K562 (cell line): ENCODE results near the gene OR5F1. TPM values are rescaled to one million over a fixed set of nuclear protein-coding genes. Genes with fewer than 3 reads are reported as not detected.

Experiments
- ATAC-seq: fragments of 200-7000 bp; cut with Tn5 transposase; 3 replicates; pipeline ENCODE4 v1.9.1; 2020; ENCODE audit warnings: moderate library complexity
- BruUV-seq: library from RNA; stranded (reverse); fragments of 400-500 nt; replicated peaks from 2 replicates; lab custom pipeline; 2021; lab: Mats Ljungman, UMichigan
- CTCF ChIA-PET: fragments of 300-600 bp; formaldehyde crosslinking; extraction: SDS; loops from one replicate; lab custom pipeline; 2021; ENCODE audit warnings: low intra/inter-chr PET ratio; lab: Yijun Ruan, JAX
- POLR2A ChIA-PET: fragments of 300-600, 350-650 bp; sonication (Branson Sonifier 250); formaldehyde crosslinking; extraction: SDS; loops from one replicate; lab custom pipeline; 2021; ENCODE audit warnings: antibody characterized with exemption, inconsistent platforms; lab: Yijun Ruan, JAX
- DNase-seq, 4 experiments: peaks; one replicate each; pipeline versions ENCODE4 v3.0.0 to v3.0.0-alpha.2; 2011 to 2018; ENCODE audit warnings: low spot score in 3 of 4, mixed read lengths in 3 of 4; ENCODE audit errors: extremely low read depth in 1 of 4
- FAIRE-seq: peaks from 2 replicates; lab custom pipeline; 2011; peaks lifted over from hg19 to GRCh38; lab: Jason Lieb, UNC
- H2AFZ ChIP-seq: 2 replicates; pipeline ENCODE4 v1.6.0; 2011; ENCODE audit warnings: low read depth, low read length, control low read depth, inconsistent platforms
- H3K27ac ChIP-seq: fragments of 200-600 bp; 3 replicates; pipeline ENCODE4 v1.8.0; 2011; ENCODE audit warnings: low read depth, mild to moderate bottlenecking, control low read depth, inconsistent platforms, low read length, moderate library complexity, mixed read lengths; ENCODE audit errors: extremely low read depth
- H3K27me3 ChIP-seq, 2 experiments: fragments of 300-600 bp in 1 of 2; 2 replicates in 1 of 2; 3 replicates in 1 of 2; pipeline versions ENCODE4 v1.6.0 to v1.8.0; 2011; ENCODE audit warnings: inconsistent platforms in 2 of 2, low read length in 2 of 2, mild to moderate bottlenecking in 1 of 2, mixed read lengths in 1 of 2, moderate library complexity in 1 of 2; ENCODE audit not compliant: control insufficient read depth in 2 of 2, insufficient read depth in 2 of 2
- H3K36me3 ChIP-seq: fragments of 300-600 bp; 3 replicates; pipeline ENCODE4 v1.8.0; 2011; ENCODE audit warnings: mild to moderate bottlenecking, low read length, inconsistent platforms; ENCODE audit not compliant: control insufficient read depth, insufficient read depth
- H3K4me1 ChIP-seq, 2 experiments: fragments of 200-600 bp in 1 of 2; replicated peaks in 1 of 2; 2 replicates in 1 of 2; 3 replicates in 1 of 2; pipeline versions ENCODE4 v1.5.1 to v1.8.0; 2011; ENCODE audit warnings: inconsistent platforms in 2 of 2, low read length in 2 of 2, mild to moderate bottlenecking in 1 of 2, mixed read lengths in 1 of 2, moderate library complexity in 1 of 2; ENCODE audit not compliant: control insufficient read depth in 2 of 2, insufficient read depth in 2 of 2
- H3K4me2 ChIP-seq: 2 replicates; pipeline ENCODE4 v1.6.1; 2011; ENCODE audit warnings: low read length, control low read depth, inconsistent platforms, mixed read lengths; ENCODE audit not compliant: insufficient read depth
- H3K4me3 ChIP-seq: fragments of 200-600 bp; sonication (generic), shearing (Covaris generic); 2 replicates; pipeline ENCODE4 v1.5.1; 2016; ENCODE audit warnings: control low read depth, inconsistent platforms
- H3K79me2 ChIP-seq: fragments of 200-600 bp; 3 replicates; pipeline ENCODE4 v1.8.0; 2011; ENCODE audit warnings: low read length, inconsistent platforms; ENCODE audit not compliant: control insufficient read depth, insufficient read depth
- H3K9ac ChIP-seq, 2 experiments: 2 replicates each; pipeline versions ENCODE4 v1.6.0 to v1.6.1; 2011; ENCODE audit warnings: low read depth in 2 of 2, low read length in 2 of 2, control low read depth in 1 of 2, inconsistent platforms in 1 of 2, mild to moderate bottlenecking in 1 of 2, mixed read lengths in 1 of 2; ENCODE audit not compliant: insufficient read depth in 1 of 2
- H3K9me1 ChIP-seq: one replicate; pipeline ENCODE4 v1.6.0; 2011; ENCODE audit warnings: inconsistent platforms, mild to moderate bottlenecking, low read length, moderate library complexity; ENCODE audit not compliant: control insufficient read depth, insufficient read depth
- H3K9me3 ChIP-seq: replicated peaks from 2 replicates; pipeline ENCODE4 v1.5.1; 2011; ENCODE audit warnings: low read depth, low read length, inconsistent platforms; ENCODE audit not compliant: control insufficient read depth, insufficient read depth
- H4K20me1 ChIP-seq: replicated peaks from 2 replicates; pipeline ENCODE4 v1.6.1; 2011; ENCODE audit warnings: low read length, inconsistent platforms, mixed read lengths; ENCODE audit not compliant: control insufficient read depth, insufficient read depth
- CREM ChIP-seq: IDR thresholded peaks from 2 replicates; pipeline ENCODE4 v1.6.1; 2014; ENCODE audit warnings: antibody characterized with exemption, low read depth
- E4F1 ChIP-seq: fragments of 250-450 bp; sonication (Bioruptor Pico); IDR thresholded peaks from 2 replicates; pipeline ENCODE4 v1.5.0; 2021; ENCODE audit warnings: mild to moderate bottlenecking, borderline replicate concordance
- ETS2 ChIP-seq: IDR thresholded peaks from 2 replicates; pipeline ENCODE4 v1.6.1; 2016; ENCODE audit warnings: borderline replicate concordance, missing genetic modification characterization, mild to moderate bottlenecking, moderate library complexity, missing compliant biosample characterization; ENCODE audit not compliant: poor library complexity, severe bottlenecking
- FOXK1 ChIP-seq: sonication (generic); formaldehyde crosslinking; IDR thresholded peaks from 2 replicates; pipeline ENCODE4 v1.8.0; 2022; ENCODE audit warnings: missing genetic modification reagents, mild to moderate bottlenecking, borderline replicate concordance
- KLF16 ChIP-seq: IDR thresholded peaks from 2 replicates; pipeline ENCODE4 v1.6.1; 2016; ENCODE audit warnings: antibody characterized with exemption
- MAZ ChIP-seq, 2 experiments: fragments of 450-650 bp in 1 of 2; sonication (generic) in 1 of 2; formaldehyde crosslinking; IDR thresholded peaks in 1 of 2; conservative IDR thresholded peaks in 1 of 2; 2 replicates each; pipeline versions ENCODE4 v1.4.0 to v1.5.0; 2020; ENCODE audit warnings: mild to moderate bottlenecking in 1 of 2, missing genetic modification reagents in 1 of 2
- MLLT1 ChIP-seq, 2 experiments: fragments of 450-650 bp; IDR thresholded peaks; 2 replicates each; pipeline ENCODE4 v1.6.1; 2016
- POU5F1 ChIP-seq: fragments of 150-350 bp; IDR thresholded peaks from 2 replicates; pipeline ENCODE4 v1.6.1; 2014; ENCODE audit warnings: borderline replicate concordance, low read length, low read depth, mild to moderate bottlenecking; ENCODE audit not compliant: partially characterized antibody
- STAT5A ChIP-seq: IDR thresholded peaks from 2 replicates; pipeline ENCODE4 v1.6.1; 2012; ENCODE audit warnings: low read length, inconsistent platforms, borderline replicate concordance
- TCFL5 ChIP-seq: fragments of 250-450 bp; sonication (Bioruptor Pico); conservative IDR thresholded peaks from 2 replicates; pipeline ENCODE4 v1.6.1; 2021; ENCODE audit warnings: mild to moderate bottlenecking, moderate library complexity, matching md5 sums
- TRIM24 ChIP-seq, 2 experiments: fragments of 450-650 bp; IDR thresholded peaks; 2 replicates each; pipeline ENCODE4 v1.6.1; 2016
- XRCC5 ChIP-seq: fragments of 200-400 bp; formaldehyde crosslinking; IDR thresholded peaks from 2 replicates; pipeline ENCODE4 v1.6.1; 2017; ENCODE audit warnings: low read depth, mild to moderate bottlenecking, low read length
- ZNF584 ChIP-seq: fragments of 200-800 bp; sonication (Bioruptor generic); IDR thresholded peaks from 2 replicates; pipeline ENCODE4 v1.6.1; 2016; ENCODE audit warnings: low read depth, mild to moderate bottlenecking, missing genetic modification characterization, missing compliant biosample characterization
- WGBS: fragments of 100-300 bp; shearing (Covaris generic); methylation state at CpG from one replicate; pipeline ENCODE4 v1.1.6; 2016; ENCODE audit warnings: low coverage, mixed read lengths; ENCODE audit not compliant: insufficient coverage; ENCODE audit errors: missing lambda C conversion rate; 5-methylcytosine and 5-hydroxymethylcytosine counted together
- in situ Hi-C: fragments of 300-500 bp; cut with MboI; formaldehyde crosslinking; loops from 4 replicates; pipeline ENCODE4 v1.15.0; 2018; ENCODE audit warnings: inconsistent platforms, mixed read lengths
- intact Hi-C: fragments of 100-400 bp; cut with micrococcal nuclease; formaldehyde crosslinking; loops from 2 replicates; pipeline ENCODE4 v1.14.2; 2022
- polyA plus RNA-seq, 8 experiments: library from polyadenylated mRNA; depleted of rRNA in 4 of 8; stranded (reverse) in 5 of 8; unstranded in 3 of 8; fragments of >200 nt; fragmentation: Nextera tagmentation in 2 of 8; fragmentation: Illumina TruSeq in 1 of 8; extraction: Ambion mirVana in 2 of 8; extraction: Trizol in 1 of 8; gene quantifications; 2 replicates each; pipeline versions ENCODE4 v1.2.1 to v1.2.3, GENCODE V29; 2011 to 2014; ENCODE audit warnings: inconsistent platforms in 1 of 8, missing spikeins in 1 of 8
- total RNA-seq, 7 experiments: library from RNA; depleted of rRNA in 6 of 7; stranded (reverse); fragments of >200 nt in 6 of 7; fragmentation: Illumina TruSeq in 2 of 7; extraction: Trizol in 2 of 7; gene quantifications; 2 replicates each; pipeline versions ENCODE4 v1.2.1 to v1.2.3, GENCODE V29; 2011 to 2021; ENCODE audit warnings: low replicate concordance in 1 of 7

Gene OR5F1
- total and polyA plus RNA-seq, 9 of the 15 experiments (the other 6 are each of a cell fraction or from before 2014, with no cell fraction given): not detected

DNA sequence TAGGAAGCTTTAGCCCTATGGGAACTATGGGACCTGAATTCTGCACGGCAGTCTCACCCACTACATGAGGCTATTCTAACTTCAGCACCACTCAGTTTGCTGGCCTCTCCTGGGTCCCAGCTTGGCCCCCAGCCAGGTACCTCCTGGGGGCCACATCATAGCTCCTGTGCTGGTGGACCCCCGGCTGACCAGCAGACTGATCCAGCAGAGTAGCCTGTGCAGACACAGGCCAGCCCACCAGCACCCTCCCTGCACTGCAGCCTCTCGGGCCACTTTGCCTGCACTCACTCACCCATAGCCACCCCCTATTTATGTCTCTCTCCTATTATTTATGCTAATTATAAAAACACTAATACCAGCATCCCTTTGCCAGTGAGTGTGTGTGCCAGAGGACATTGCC is 23.5 kb downstream of the OR5F1 start:
- no peak overlapping the region for H3K4me2 ChIP-seq
- DNase-seq (no peak), FAIRE-seq (no peak), ATAC-seq (no peak)
- no peak overlapping the region for H3K4me3 ChIP-seq
- no peaks in the 10 kb centered on the region for H3K79me2 ChIP-seq
- no peaks in the 10 kb centered on the region; the same call in 1 of the 2 replicates for H3K9me3 ChIP-seq
- no peaks in the 10 kb centered on the region for H3K9me1 ChIP-seq
- H4K20me1 ChIP-seq: no peaks in the 10 kb centered on the region
- no peak overlapping the region for H3K27ac ChIP-seq
- H3K9ac ChIP-seq: no peak overlapping the region
- ChIA-PET POLR2A (no interaction called here), CTCF (no interaction called here)
- H3K27me3 ChIP-seq: no peaks in the 10 kb centered on the region
- WGBS: 3% methylated on average over 3 of the region's 3 CpGs
- no peak for TF ChIP-seq TRIM24 (IDR thresholded peaks at IDR 0.05)
- no peaks in the 10 kb centered on the region for H3K36me3 ChIP-seq
- no TSS peak for BruUV-seq
- in situ Hi-C loops: no loop called here
- intact Hi-C loops: no loop called here
- no peak overlapping the region for H2AFZ ChIP-seq
- no peaks in the 10 kb centered on the region for H3K4me1 ChIP-seq

- H4K20me1 ChIP-seq: no peaks in the 10 kb centered on the region
- BruUV-seq: no TSS peak
- WGBS: 0% methylated on average over 2 of the region's 2 CpGs
- in situ Hi-C loops: no loop called here
- no peak within 1 kb of the TSS for H2AFZ ChIP-seq
- CTCF ChIA-PET: no interaction called here
- H3K9me3 ChIP-seq: no peaks in the 10 kb centered on the region; the same call in 1 of the 2 replicates
- H3K27ac ChIP-seq: no peak within 1 kb of the TSS
- POLR2A ChIA-PET: no interaction called here
- H3K36me3 ChIP-seq: no peaks in the 10 kb centered on the region
- FAIRE-seq: no peak
- H3K79me2 ChIP-seq: no peaks in the 10 kb centered on the region
- no peak within 1 kb of the TSS for H3K9ac ChIP-seq
- no peak within 1 kb of the TSS for H3K4me3 ChIP-seq
- DNase-seq: no peak
- no peaks in the 10 kb centered on the region for H3K9me1 ChIP-seq
- H3K4me1 ChIP-seq: no peaks in the 10 kb centered on the region
- H3K27me3 ChIP-seq: no peaks in the 10 kb centered on the region
- no peak for ATAC-seq
- intact Hi-C loops: no loop called here
- H3K4me2 ChIP-seq: no peak within 1 kb of the TSS
- no peak for TF ChIP-seq FOXK1 (CRISPR knock-in tag)
- TF ChIP-seq POU5F1: no peak
- no peak for TF ChIP-seq ZNF584
- TF ChIP-seq XRCC5: no peak
- TF ChIP-seq ETS2 (tag): no peak
- no peak for TF ChIP-seq TCFL5 (CRISPR knock-in tag)
- no peak for TF ChIP-seq STAT5A
- TF ChIP-seq MLLT1 (IDR thresholded peaks at IDR 0.05): no peak
- TF ChIP-seq E4F1: no peak
- TF ChIP-seq KLF16: no peak
- TF ChIP-seq MAZ (CRISPR knock-in tag; conservative IDR thresholded peaks at IDR 0.05 in 1 of 2, IDR thresholded peaks at IDR 0.05 in 1 of 2): no peak
- no peak for TF ChIP-seq CREM
These were observed 24.6 kb downstream of the OR5F1 start, which contains the start of gene OR10AG1 for GRCh38 chr11:55969845-55970244. Gene OR10AG1, minus strand, starts transcription at chr11:55969945. Its CDS starts 38 bp downstream, at chr11:55969907.
